HepG2 (cell line): ENCODE data around the gene FIBCD1. TPM values are rescaled to one million over a fixed set of nuclear protein-coding genes. Genes with fewer than 3 reads are reported as not detected.
A peak's percentile ranks its signal among the peaks of the same experiment; 100 is the strongest.

Source experiments
- ISL2 ChIP-seq: sonication (generic); formaldehyde crosslinking; IDR thresholded peaks from 2 replicates; pipeline ENCODE4 v1.5.0; 2020; ENCODE audit warnings: missing genetic modification reagents
- JDP2 ChIP-seq: sonication (generic); formaldehyde crosslinking; IDR thresholded peaks from 2 replicates; pipeline ENCODE4 v1.8.1; 2022; ENCODE audit warnings: missing genetic modification reagents, borderline replicate concordance
- RBAK ChIP-seq: sonication (generic); formaldehyde crosslinking; IDR thresholded peaks from 2 replicates; pipeline ENCODE4 v1.5.1; 2020; ENCODE audit warnings: mild to moderate bottlenecking, missing genetic modification reagents
- SOX13 ChIP-seq, 3 experiments: fragments of 450-650 bp in 1 of 3; sonication (generic) in 1 of 3; formaldehyde crosslinking in 1 of 3; IDR thresholded peaks in 2 of 3; conservative IDR thresholded peaks in 1 of 3; 2 replicates each; pipeline versions ENCODE4 v1.5.0 to v1.6.1; 2016 to 2020; ENCODE audit warnings: antibody characterized with exemption in 1 of 3, mild to moderate bottlenecking in 1 of 3, missing compliant biosample characterization in 1 of 3, missing genetic modification reagents in 1 of 3, moderate library complexity in 1 of 3
- TCF7 ChIP-seq: sonication (generic); IDR thresholded peaks from 2 replicates; pipeline ENCODE4 v1.6.1; 2016; ENCODE audit warnings: antibody characterized with exemption, low read depth
- ZNF879 ChIP-seq: sonication (generic); formaldehyde crosslinking; IDR thresholded peaks from 2 replicates; pipeline ENCODE4 v1.8.1; 2023; ENCODE audit warnings: missing genetic modification reagents
- polyA plus RNA-seq, 8 experiments: library from polyadenylated mRNA; depleted of rRNA in 3 of 8; stranded (reverse) in 7 of 8; unstranded in 1 of 8; fragments of >200 nt; fragmentation: Illumina TruSeq in 4 of 8; extraction: Trizol in 4 of 8; gene quantifications; 2 replicates each; pipeline versions ENCODE4 v1.2.1 to v1.2.3, GENCODE V29; 2011 to 2016; ENCODE audit warnings: low read depth in 4 of 8, missing spikeins in 1 of 8, mixed read lengths in 1 of 8; ENCODE audit not compliant: insufficient read depth in 1 of 8
- total RNA-seq, 5 experiments: library from RNA; depleted of rRNA; stranded (reverse); fragments of >200 nt; fragmentation: Illumina TruSeq; extraction: Trizol; gene quantifications; 2 replicates each; pipeline ENCODE4 v1.2.3, GENCODE V29; 2016; ENCODE audit warnings: low read depth in 1 of 5
- TF ChIP-seq, protein P1 (sequence below): IDR thresholded peaks from 2 replicates; pipeline ENCODE4 v1.6.1; 2016; ENCODE audit warnings: missing compliant biosample characterization, missing genetic modification reagents, borderline replicate concordance
- TF ChIP-seq, protein P2 (sequence below): sonication (generic); formaldehyde crosslinking; conservative IDR thresholded peaks from 2 replicates; pipeline ENCODE4 v1.4.0; 2020; ENCODE audit warnings: missing genetic modification reagents

FIBCD1 gene
- total and polyA plus RNA-seq, 2 of the 13 experiments (the other 11 are each of a cell fraction or from before 2014, with no cell fraction given): 0.55 to 0.89 TPM

DNA sequence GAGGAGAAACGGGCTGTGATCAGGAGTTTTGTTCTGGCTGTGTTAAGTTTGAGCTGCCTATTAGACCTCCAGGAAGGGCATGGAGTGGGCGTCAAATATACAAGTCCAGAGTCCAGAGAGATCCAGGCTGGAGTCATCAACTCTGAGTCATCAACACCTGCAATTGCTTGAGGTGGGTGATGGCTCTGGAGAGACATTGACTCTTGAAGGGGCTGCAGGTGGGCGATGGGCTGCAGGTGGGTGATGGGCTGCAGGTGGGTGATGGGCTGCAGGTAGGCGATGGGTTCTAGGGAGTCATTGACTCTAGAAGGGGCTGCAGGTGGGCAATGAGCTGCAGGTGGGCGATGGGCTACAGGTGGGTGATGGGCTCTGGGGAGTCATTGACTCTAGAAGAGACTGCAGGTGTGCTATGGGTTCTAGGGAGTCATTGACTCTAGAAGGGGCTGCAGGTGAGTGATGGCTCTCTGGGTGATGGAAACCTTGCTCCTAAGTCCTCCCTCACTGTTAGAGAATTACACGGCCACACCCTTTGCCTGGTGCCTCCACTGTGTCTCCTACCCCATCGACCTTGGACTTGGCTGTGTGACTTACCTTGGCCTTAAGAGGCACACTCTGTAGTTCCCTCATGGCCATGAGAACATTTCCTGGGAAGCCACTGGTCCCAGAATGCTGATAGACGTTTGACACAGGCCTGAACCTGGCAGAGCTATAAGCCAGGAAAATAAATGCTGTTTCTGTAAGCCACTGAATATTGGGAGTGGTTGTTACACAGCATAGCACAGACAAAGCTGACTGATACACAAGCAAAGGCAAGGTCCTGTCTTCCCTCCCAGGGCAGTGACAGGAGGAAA is 10.4 kb upstream of the FIBCD1 start (continued):
- TF ChIP-seq, protein P1, sequence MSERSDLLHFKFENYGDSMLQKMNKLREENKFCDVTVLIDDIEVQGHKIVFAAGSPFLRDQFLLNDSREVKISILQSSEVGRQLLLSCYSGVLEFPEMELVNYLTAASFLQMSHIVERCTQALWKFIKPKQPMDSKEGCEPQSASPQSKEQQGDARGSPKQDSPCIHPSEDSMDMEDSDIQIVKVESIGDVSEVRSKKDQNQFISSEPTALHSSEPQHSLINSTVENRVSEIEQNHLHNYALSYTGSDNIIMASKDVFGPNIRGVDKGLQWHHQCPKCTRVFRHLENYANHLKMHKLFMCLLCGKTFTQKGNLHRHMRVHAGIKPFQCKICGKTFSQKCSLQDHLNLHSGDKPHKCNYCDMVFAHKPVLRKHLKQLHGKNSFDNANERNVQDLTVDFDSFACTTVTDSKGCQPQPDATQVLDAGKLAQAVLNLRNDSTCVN (CRISPR knock-in tag): no peak
- TF ChIP-seq, protein P2, sequence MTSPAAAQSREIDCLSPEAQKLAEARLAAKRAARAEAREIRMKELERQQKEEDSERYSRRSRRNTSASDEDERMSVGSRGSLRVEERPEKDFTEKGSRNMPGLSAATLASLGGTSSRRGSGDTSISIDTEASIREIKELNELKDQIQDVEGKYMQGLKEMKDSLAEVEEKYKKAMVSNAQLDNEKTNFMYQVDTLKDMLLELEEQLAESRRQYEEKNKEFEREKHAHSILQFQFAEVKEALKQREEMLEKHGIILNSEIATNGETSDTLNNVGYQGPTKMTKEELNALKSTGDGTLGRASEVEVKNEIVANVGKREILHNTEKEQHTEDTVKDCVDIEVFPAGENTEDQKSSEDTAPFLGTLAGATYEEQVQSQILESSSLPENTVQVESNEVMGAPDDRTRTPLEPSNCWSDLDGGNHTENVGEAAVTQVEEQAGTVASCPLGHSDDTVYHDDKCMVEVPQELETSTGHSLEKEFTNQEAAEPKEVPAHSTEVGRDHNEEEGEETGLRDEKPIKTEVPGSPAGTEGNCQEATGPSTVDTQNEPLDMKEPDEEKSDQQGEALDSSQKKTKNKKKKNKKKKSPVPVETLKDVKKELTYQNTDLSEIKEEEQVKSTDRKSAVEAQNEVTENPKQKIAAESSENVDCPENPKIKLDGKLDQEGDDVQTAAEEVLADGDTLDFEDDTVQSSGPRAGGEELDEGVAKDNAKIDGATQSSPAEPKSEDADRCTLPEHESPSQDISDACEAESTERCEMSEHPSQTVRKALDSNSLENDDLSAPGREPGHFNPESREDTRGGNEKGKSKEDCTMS (CRISPR knock-in tag): no peak
- TF ChIP-seq SOX13 (IDR thresholded peaks at IDR 0.05) (no peak), SOX13 (CRISPR knock-in tag; conservative IDR thresholded peaks at IDR 0.05 in 1 of 2, IDR thresholded peaks at IDR 0.05 in 1 of 2) (no peak), ZNF879 (no peak), ISL2 (CRISPR knock-in tag) (no peak), TCF7 (no peak), JDP2 (CRISPR knock-in tag) (no peak), RBAK (CRISPR knock-in tag) (peak; percentile 90)
